Thyroid gland (tissue), 4 donors: ENCODE measurements around the gene FGR. TPM values are rescaled to one million over a fixed set of nuclear protein-coding genes. Genes with fewer than 3 reads are reported as not detected.
"Not testable (repeated sequence)": the region's sequence is repeated elsewhere in the genome, so short reads cannot be mapped to it uniquely, and the experiment has no call there.

ENCODE experiments used
- DNase-seq, 2 donors: peaks; one replicate each; pipeline ENCODE4 v3.0.0-alpha.2; 2019
- H3K27ac ChIP-seq, 3 donors: fragments of 200-600 bp; sonication (generic); 1 replicate in 2 of 3; 2 replicates in 1 of 3; pipeline ENCODE4 v1.5.1; 2016 to 2019; ENCODE audit warnings: mild to moderate bottlenecking in 1 of 3, moderate library complexity in 1 of 3
- H3K27me3 ChIP-seq: fragments of 200-600 bp; sonication (generic); one replicate; pipeline ENCODE4 v1.5.1; 2019
- H3K36me3 ChIP-seq, 2 donors: fragments of 200-600 bp; sonication (generic); one replicate each; pipeline ENCODE4 v1.5.1; 2016 to 2019
- H3K4me1 ChIP-seq, 2 donors: fragments of 200-600 bp; sonication (generic); one replicate each; pipeline ENCODE4 v1.5.1; 2017 to 2019
- H3K4me3 ChIP-seq, 3 donors: fragments of 200-600 bp; sonication (generic); replicated peaks in 1 of 3; 1 replicate in 2 of 3; 2 replicates in 1 of 3; pipeline ENCODE4 v1.5.1; 2016; ENCODE audit warnings: mild to moderate bottlenecking in 1 of 3
- H3K9me3 ChIP-seq: fragments of 200-600 bp; sonication (generic); one replicate; pipeline ENCODE4 v1.5.1; 2017
- CTCF ChIP-seq, 6 experiments: fragments of 200-600 bp in 3 of 6; fragments of 450-650 bp in 3 of 6; sonication (generic) in 3 of 6; IDR thresholded peaks; one replicate each; pipeline ENCODE4 v1.5.1; 2016 to 2019; ENCODE audit warnings: antibody characterized with exemption in 6 of 6, mild to moderate bottlenecking in 2 of 6, inconsistent platforms in 1 of 6, moderate library complexity in 1 of 6
- POLR2A ChIP-seq, 2 donors: fragments of 450-650 bp; IDR thresholded peaks; one replicate each; pipeline ENCODE4 v1.6.1; 2017; ENCODE audit warnings: antibody characterized with exemption in 2 of 2, mild to moderate bottlenecking in 2 of 2, moderate library complexity in 1 of 2
- WGBS, 2 donors: methylation state at CpG; one replicate each; pipeline ENCODE4 v1.1.5; 2017; 5-methylcytosine and 5-hydroxymethylcytosine counted together
- intact Hi-C: fragments of 100-400 bp; cut with DNase I; formaldehyde crosslinking; loops from one replicate; pipeline ENCODE4 v1.15.1; 2023
- total RNA-seq, 4 donors: library from RNA; depleted of rRNA; stranded (reverse); fragments of >200 nt; gene quantifications; one replicate each; pipeline ENCODE4 v1.2.3, GENCODE V29; 2016

FGR gene
- total RNA-seq, 4 donors from 2014 or later, result 4.6 to 7.1 (median 6.4) TPM

GRCh38 chr1:27633298-27633610 lies 1.7 kb downstream of the FGR start:
- Histone ChIP-seq H3K27ac (peak overlapping the region; percentile 12 to 81 (median 75)), H3K27me3 (peaks cover 6% of the 10 kb centered on the region), H3K4me3 (no peak overlapping the region), H3K9me3 (no peaks in the 10 kb centered on the region), H3K4me1 (peaks cover 29 to 60% of the 10 kb centered on the region in 2 donors), H3K36me3 (no peaks in the 10 kb centered on the region)
- intact Hi-C loops, result no loop called here
- no peak for TF ChIP-seq CTCF (IDR thresholded peaks at IDR 0.05)
- TF ChIP-seq POLR2A (IDR thresholded peaks at IDR 0.05), result no peak
- no peak for DNase-seq
- 73 to 90% methylated on average over 3 to 4 of the region's 5 CpGs for WGBS, 2 donors

GRCh38 chr1:27632387-27633297 lies 2.3 kb downstream of the FGR start:
- DNase-seq, result no peak
- intact Hi-C loops, result no loop called here
- peaks cover 6% of the 10 kb centered on the region for H3K27me3 ChIP-seq
- H3K9me3 ChIP-seq, result no peaks in the 10 kb centered on the region
- no peak overlapping the region for H3K4me3 ChIP-seq
- H3K36me3 ChIP-seq, result no peaks in the 10 kb centered on the region
- H3K4me1 ChIP-seq, result peaks cover 29 to 60% of the 10 kb centered on the region in 2 donors
- H3K27ac ChIP-seq, result peak overlapping the region; percentile 12 to 81 (median 75)
- TF ChIP-seq POLR2A (IDR thresholded peaks at IDR 0.05) (no peak), CTCF (IDR thresholded peaks at IDR 0.05) (no peak)
- 59 to 75% methylated on average over 10 to 12 of the region's 14 CpGs for WGBS, 2 donors

- TF ChIP-seq POLR2A (IDR thresholded peaks at IDR 0.05) (no peak), CTCF (IDR thresholded peaks at IDR 0.05) (no peak)
- Histone ChIP-seq H3K27ac (peak overlapping the region; percentile 50 to 81 (median 75)), H3K4me3 (no peak overlapping the region), H3K27me3 (peaks cover 6% of the 10 kb centered on the region), H3K9me3 (no peaks in the 10 kb centered on the region), H3K36me3 (no peaks in the 10 kb centered on the region), H3K4me1 (peaks cover 29 to 60% of the 10 kb centered on the region in 2 donors)
- intact Hi-C loops, result no loop called here
- peak; percentile 23 to 33 for DNase-seq
- 45 to 62% methylated on average over 5 of the region's 5 CpGs for WGBS, 2 donors
Measured at GRCh38 chr1:27630859-27631491, 4.0 kb downstream of the FGR start.

GRCh38 chr1:27628712-27629111 lies 6.3 kb downstream of the FGR start:
- DNase-seq, result no peak
- Histone ChIP-seq H3K36me3 (no peaks in the 10 kb centered on the region), H3K27me3 (no peaks in the 10 kb centered on the region), H3K27ac (peak overlapping the region in 2 of 3 donors; percentile 13 to 81), H3K4me3 (no peak overlapping the region), H3K4me1 (peaks cover 19 to 46% of the 10 kb centered on the region in 2 donors), H3K9me3 (no peaks in the 10 kb centered on the region)
- intact Hi-C loops, result no loop called here
- WGBS, 2 donors, result 58 to 60% methylated on average over 3 of the region's 3 CpGs
- TF ChIP-seq POLR2A (IDR thresholded peaks at IDR 0.05) (no peak), CTCF (IDR thresholded peaks at IDR 0.05) (no peak)

GRCh38 chr1:27627733-27628132 lies 7.3 kb downstream of the FGR start:
- peaks cover 12 to 36% of the 10 kb centered on the region in 2 donors for H3K4me1 ChIP-seq
- WGBS, 2 donors, result 89 to 97% methylated on average over 4 of the region's 4 CpGs
- DNase-seq, H3K27me3 ChIP-seq, H3K9me3 ChIP-seq, intact Hi-C loops, H3K36me3 ChIP-seq, H3K4me3 ChIP-seq, H3K27ac ChIP-seq: not testable (repeated sequence)
